ENCODE data around the gene SCGN.

DNA sequence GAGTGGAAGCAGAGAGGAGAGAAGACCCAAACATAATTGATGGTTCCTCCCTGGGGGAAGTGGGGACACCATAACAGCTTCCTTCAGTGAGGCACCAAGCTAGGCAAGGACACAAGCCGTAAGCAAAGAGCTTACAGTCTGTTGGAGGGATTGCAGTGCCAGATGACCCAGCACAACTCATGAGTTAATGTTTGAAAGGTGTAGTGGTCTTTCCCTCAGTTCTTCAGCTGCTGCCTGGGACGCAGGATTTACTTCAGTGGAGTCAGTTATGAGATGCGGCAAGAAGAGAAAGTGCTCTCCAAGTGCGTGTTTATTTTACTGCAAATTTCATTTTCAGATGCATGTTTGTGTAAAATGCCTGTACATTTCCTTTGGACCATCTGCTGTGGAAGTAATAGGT lies 63.8 kb downstream of the SCGN start:
- TF ChIP-seq, protein P1, sequence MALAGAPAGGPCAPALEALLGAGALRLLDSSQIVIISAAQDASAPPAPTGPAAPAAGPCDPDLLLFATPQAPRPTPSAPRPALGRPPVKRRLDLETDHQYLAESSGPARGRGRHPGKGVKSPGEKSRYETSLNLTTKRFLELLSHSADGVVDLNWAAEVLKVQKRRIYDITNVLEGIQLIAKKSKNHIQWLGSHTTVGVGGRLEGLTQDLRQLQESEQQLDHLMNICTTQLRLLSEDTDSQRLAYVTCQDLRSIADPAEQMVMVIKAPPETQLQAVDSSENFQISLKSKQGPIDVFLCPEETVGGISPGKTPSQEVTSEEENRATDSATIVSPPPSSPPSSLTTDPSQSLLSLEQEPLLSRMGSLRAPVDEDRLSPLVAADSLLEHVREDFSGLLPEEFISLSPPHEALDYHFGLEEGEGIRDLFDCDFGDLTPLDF (CRISPR knock-in tag; IDR thresholded peaks at IDR 0.05): no peak
- TF ChIP-seq, protein P2, sequence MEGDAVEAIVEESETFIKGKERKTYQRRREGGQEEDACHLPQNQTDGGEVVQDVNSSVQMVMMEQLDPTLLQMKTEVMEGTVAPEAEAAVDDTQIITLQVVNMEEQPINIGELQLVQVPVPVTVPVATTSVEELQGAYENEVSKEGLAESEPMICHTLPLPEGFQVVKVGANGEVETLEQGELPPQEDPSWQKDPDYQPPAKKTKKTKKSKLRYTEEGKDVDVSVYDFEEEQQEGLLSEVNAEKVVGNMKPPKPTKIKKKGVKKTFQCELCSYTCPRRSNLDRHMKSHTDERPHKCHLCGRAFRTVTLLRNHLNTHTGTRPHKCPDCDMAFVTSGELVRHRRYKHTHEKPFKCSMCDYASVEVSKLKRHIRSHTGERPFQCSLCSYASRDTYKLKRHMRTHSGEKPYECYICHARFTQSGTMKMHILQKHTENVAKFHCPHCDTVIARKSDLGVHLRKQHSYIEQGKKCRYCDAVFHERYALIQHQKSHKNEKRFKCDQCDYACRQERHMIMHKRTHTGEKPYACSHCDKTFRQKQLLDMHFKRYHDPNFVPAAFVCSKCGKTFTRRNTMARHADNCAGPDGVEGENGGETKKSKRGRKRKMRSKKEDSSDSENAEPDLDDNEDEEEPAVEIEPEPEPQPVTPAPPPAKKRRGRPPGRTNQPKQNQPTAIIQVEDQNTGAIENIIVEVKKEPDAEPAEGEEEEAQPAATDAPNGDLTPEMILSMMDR (CRISPR knock-in tag; IDR thresholded peaks at IDR 0.05): no peak
- TF ChIP-seq ZNF883 (CRISPR knock-in tag; IDR thresholded peaks at IDR 0.05; ENCODE audit: not compliant biosample characterization) (no peak), FOSL1 (CRISPR knock-in tag; IDR thresholded peaks at IDR 0.05; ENCODE audit: borderline replicate concordance) (no peak)
- TF ChIP-seq, protein P3, sequence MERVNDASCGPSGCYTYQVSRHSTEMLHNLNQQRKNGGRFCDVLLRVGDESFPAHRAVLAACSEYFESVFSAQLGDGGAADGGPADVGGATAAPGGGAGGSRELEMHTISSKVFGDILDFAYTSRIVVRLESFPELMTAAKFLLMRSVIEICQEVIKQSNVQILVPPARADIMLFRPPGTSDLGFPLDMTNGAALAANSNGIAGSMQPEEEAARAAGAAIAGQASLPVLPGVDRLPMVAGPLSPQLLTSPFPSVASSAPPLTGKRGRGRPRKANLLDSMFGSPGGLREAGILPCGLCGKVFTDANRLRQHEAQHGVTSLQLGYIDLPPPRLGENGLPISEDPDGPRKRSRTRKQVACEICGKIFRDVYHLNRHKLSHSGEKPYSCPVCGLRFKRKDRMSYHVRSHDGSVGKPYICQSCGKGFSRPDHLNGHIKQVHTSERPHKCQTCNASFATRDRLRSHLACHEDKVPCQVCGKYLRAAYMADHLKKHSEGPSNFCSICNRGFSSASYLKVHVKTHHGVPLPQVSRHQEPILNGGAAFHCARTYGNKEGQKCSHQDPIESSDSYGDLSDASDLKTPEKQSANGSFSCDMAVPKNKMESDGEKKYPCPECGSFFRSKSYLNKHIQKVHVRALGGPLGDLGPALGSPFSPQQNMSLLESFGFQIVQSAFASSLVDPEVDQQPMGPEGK (CRISPR knock-in tag; IDR thresholded peaks at IDR 0.05): no peak
- TF ChIP-seq, protein P4, sequence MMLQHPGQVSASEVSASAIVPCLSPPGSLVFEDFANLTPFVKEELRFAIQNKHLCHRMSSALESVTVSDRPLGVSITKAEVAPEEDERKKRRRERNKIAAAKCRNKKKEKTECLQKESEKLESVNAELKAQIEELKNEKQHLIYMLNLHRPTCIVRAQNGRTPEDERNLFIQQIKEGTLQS (CRISPR knock-in tag; IDR thresholded peaks at IDR 0.05): no peak
